Medulla oblongata (tissue), 1 donor: ENCODE data around the gene TUT7.
A peak's percentile ranks its signal among the peaks of the same experiment; 100 is the strongest.
"Not testable (repeated sequence)": the region's sequence is repeated elsewhere in the genome, so short reads cannot be mapped to it uniquely, and the experiment has no call there.

Experiments
- DNase-seq: peaks from one replicate; pipeline ENCODE4 v3.0.0-alpha.2; 2015; ENCODE audit errors: extremely low spot score

The TUT7 gene

DNA sequence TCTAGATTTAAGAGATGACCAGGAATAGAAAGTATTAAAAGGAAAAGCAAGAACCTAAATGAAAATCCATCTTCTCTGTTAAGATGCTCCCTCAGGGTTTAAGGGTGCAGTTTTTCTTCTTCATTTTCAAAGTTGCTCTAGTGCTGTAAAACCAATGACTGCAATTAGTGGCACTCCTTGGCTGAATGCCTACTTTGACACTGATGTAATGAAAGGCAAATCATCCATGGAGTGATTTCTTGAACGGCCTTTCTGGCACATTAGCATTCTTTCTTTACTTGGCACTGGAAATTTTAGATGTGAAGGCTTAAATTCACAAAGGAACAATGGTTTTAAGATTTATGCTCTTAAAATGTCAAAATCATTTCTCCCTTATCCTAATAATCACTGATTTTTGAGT, 52.5 kb downstream of the TUT7 start:
- no peak for DNase-seq

DNA sequence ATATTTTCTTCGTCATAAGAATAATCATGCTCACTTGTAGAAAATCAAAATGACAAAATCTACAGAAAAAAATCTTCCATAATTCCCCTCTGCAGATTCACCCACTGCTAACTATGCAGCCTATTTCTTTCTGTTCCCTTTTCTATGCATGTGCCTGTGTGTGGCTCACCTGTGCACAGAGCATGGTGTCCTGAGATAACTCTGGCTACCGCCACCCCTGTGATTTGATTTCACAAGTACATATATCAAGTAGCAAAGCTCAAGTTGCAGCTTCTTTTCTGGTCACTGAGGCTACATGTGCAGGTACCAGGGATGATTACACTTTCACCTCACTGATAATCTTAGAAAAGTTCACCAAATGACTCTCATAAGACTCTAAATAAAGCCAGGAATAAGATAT, 53.5 kb downstream of the TUT7 start:
- DNase-seq, result no peak

DNA sequence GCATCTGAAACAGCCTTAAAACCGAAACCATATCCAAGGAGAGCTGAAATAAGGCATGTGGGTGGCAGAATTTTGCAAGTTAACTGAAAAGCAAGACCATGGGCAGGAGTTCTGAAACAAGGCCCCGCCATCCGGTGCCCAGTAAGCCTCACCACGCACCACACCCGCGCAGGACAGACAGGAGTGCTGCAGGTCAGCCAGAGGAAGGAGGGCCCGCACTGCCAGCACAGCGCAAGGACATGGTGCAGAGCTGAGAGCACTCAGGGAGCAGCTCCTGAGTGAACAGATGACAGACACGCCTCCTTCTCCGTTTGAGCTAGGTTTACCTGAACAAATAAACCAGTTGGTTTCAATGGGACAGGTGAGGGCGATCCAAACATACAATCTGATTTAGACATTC, 55.3 kb downstream of the TUT7 start:
- DNase-seq, result no peak

DNA sequence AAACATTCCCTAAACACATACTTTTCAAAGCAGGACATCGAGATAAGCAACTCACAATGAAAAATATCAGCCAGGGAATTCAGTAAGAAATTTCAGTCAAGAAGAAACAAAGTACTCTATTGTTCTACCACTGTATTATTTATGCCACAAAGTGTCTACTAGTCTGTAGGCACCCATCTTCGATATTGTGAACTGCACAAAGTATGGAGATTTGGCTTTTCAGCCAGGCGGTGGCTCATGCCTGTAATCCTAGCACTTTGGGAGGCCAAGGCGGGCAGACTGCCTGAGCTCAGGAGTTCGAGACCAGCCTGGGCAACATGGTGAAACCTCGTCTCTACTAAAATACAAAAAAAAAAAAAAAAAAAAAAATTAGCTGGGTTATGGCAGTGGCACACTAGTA, 63.9 kb downstream of the TUT7 start:
- DNase-seq, result not testable (repeated sequence)

DNA sequence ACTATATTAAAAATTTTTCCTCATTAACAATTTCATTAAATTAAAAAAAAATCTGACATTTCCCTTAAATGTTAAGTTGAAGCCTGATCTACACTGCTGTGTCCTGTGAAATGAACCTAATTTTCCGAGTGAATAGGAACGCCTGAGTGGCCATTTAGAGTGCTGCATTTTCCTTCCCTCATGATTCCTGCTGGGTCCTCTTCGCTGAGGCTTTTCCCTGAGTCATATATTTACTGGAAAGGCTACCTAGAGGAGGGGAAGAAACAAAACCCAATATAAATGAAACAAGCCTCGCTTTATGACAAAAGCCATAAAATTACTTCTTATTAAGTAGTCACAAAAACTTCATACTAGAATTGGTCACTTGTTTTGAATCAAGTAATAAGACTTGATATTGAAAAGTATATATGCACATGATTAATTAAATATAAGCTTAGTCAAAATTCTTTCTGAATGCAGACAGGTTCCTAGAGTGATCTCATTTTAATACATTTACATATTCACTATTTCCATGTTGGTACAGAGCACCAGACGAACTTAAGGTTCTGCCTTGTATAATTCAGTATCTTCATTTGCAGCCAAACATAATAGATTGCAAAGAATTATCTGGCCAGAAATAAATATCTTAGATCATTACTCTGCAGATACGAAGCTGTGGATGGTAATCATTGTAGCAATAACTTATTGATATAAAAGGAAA, 65.6 kb downstream of the TUT7 start:
- no peak for DNase-seq

DNA sequence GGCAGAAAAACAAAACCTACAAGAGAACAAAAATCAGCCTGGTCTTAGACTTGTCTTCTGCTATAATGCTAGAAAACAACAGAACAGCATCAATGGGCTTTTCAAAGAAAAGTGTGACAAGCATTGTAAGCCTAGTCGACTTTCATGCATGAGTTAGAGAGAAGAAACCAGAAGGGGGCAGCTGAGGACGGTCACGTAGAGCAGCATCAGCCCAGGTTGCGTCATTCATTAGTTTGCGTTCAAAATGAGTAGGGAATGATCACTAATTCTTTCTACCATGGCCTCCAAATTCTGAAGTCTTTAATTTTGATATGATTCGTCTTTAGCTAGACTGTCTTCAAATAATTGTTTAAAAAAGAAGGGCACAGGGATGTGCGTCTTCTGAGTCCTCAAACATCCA, 67.2 kb downstream of the TUT7 start:
- no peak for DNase-seq

DNA sequence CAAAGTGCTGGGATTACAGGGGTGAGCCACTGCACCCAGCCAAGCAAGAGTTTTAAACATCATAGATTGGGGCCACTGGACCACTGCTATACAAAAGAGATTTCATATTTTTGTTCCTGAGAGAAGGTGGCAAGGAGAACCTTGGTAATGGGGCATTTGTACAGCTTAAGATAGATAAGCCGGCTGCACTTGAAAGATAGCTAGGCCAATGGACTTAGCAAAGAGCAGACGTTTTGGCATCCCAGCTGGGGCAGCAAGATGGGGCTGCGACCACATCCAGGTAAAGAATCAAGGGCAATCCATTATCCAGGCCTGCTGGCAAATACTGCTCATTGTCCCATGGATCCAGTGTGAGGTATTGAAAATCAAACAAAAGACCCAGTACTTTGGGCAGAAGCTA, 67.9 kb downstream of the TUT7 start:
- DNase-seq, result no peak

DNA sequence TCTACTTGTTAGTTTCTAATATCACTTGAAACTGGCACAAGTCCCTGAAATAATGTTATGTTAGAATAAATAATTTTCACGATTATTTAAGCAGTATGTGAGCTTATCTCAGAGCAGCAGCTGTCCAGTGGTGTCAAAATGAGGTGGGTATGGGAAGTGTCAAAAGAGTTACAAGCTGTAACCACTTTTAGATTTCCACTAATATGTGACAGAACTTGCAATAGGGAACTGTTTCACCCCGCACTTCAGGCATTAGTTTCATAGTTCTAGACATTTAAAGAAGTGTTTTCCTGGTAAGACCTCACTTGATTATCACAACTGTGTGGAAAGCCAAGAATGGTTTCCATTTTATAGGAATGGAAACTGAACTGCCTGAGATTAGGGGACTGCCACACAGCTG, 68.9 kb downstream of the TUT7 start:
- DNase-seq, result no peak

DNA sequence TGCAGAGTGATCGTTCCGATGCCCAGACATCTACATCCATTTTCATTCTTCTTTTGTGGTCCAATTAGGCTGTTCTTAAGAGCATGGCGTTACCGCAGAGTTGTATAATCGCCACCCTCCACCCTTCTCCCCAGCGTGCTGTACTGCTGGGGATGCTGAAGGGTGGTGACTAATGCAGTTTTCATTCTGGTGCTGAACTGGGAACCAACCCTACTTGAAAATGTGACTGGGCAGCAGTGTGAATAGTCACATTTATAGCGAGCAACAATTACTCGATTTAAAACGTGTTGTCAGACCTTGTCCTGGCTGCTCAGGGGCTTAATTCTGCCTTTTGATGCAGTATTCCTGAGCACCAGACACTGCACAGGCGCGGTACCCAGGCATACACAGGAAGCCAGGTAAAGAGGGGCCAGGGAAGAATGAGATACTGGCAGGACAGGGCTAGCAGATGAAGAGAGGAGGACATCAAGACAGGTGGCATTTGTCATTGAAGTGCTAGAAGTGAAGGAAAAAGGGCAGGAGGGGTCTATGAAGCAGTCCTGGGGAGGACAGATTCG, 71.2 kb downstream of the TUT7 start:
- DNase-seq, result no peak

DNA sequence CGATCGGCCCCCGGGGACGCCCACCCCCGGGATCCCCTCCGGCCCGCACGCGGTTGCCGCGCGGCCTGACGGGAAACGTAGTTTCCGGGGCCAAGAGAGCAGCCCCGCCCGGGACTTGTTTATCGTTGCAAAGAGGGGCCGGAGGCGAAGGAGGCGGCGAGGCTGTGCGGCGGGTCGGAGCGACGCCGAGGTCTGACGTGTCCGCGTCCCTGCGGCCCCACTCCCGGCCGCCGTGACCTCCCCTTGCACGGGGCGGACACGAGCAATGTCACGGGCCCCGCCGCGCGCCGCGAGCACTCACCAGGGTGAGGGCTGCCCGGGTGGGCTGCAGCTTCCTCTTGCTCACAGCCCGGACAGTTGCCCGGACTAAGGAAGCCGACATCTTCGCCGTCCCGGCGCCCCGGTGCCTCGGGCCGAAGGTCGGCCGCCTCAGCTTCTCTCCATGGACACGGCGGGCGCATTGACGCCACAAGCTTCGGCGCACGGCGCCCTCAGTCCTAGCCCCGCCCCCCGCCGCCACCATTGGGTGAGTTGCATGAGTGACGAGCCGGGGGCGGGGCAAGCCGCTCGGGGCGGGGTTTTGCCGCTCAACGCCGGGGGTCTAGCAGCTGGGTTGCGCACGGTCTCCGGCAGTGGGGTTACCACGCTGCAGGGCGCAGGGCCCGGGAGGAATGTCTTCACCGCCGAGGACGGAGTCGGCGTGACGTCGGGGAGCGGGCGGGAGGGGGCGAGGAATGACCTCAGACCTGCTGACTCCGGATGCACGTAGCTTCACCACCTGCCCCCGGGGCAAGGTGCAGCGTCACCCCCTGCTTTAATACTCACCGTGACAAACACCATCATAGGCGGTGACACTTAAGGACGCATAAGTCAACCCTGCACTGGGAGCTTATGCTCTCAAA, 71.9 kb downstream of the TUT7 start, which contains the start of gene ISCA1:
Gene ISCA1, minus strand, starts transcription at position 462 of the 902 bp plus-strand sequence. Its CDS starts 80 bp downstream, at position 382.
- peak; percentile 97 for DNase-seq

DNA sequence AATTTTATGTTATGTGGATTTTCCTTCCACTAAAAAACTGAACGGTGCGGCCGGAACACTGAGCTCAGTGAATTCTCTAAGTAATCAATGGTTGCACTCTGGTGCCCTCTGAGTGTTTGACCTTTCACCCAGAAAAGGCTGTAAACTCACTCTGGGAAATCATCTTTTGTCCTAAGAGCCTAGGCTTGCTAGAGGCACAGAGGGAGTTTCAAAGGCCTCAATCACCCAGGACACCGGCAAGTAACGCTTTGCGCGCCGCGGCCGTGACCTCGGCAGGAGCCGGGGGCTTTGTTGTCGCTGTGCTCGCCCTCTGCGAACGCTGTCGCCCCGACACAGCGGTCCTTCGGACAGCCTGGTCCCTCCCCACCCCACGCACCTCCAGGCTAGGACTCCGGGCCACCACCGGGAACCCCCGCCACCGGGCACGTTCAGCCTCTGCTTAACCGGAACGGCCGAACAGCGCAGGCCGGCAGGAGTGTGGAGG, 72.6 kb downstream of the TUT7 start:
- DNase-seq, result peak; percentile 53

DNA sequence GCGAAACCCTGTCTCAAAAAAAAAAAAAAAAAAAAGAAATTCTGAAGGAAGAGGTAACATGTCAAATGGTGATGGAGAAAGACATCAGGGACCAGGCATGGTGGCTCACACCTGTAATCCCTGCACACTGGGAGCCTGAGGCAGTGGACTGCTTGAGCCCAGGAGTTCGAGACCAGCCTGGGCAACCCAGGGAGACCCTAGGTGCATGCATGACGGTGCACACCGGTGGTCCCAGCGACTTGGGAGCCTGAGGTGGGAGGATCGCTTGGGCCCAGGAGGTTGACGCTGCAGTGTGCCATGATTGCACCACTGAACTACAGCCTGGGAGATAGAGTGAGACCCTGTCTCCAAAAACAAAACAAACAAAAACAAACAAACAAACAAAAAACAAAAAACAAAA, 73.6 kb downstream of the TUT7 start:
- no peak for DNase-seq

DNA sequence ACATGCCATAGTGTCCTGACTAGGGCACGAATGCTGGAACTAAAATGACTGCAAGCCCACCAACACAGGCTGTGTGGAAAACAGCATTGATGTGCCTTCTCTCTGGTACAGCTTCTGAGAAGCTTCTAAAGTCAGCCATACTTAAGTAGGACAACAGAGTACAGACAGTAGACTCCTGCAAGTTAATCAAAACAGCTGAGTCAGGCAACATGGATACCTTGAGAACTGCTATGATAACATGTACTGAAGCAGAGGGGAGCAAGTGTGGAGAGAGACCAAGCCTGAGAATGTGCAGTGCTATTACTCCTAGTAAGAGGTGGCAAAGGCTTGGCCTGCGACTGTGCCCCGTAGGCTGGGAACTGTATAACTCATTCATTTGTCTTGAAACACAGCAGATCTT, 74.4 kb downstream of the TUT7 start:
- no peak for DNase-seq

DNA sequence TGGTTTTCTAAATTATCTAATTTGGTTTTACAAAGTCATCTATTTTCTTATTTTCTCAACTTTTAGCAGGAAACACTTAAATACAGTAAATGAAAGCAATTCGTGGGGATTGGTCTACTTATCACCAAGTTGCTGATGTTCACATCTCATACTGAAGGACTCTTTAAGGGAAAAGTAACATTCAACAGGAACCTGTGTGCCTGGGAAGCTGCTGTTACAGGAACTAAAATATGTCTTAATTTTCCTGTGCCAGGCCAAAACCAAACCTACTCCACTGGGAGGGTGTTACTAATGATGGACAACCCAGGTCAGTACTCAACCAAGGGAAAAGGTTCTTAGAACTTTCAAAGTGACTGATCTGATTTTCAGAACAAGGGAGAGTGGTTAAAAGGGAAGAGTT, 77.1 kb downstream of the TUT7 start:
- DNase-seq, result no peak

DNA sequence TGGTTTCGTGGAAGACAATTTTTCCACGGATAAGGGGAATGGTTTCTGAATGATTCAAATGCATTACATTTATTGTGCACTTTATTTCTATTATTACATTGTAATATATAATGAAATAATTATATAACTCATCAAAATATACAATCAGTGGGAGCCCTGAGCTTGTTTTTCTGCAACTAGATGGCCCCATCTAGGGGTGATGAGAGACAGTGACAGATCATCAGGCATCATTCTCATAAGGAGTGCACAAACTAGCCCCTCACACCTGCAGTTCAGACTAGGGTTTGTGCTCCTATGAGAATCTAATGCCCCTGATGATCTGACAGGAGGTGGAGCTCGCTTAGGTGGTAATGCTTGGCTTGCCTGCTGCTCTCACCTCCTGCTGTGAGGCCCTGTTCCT, 78.2 kb downstream of the TUT7 start:
- no peak for DNase-seq

DNA sequence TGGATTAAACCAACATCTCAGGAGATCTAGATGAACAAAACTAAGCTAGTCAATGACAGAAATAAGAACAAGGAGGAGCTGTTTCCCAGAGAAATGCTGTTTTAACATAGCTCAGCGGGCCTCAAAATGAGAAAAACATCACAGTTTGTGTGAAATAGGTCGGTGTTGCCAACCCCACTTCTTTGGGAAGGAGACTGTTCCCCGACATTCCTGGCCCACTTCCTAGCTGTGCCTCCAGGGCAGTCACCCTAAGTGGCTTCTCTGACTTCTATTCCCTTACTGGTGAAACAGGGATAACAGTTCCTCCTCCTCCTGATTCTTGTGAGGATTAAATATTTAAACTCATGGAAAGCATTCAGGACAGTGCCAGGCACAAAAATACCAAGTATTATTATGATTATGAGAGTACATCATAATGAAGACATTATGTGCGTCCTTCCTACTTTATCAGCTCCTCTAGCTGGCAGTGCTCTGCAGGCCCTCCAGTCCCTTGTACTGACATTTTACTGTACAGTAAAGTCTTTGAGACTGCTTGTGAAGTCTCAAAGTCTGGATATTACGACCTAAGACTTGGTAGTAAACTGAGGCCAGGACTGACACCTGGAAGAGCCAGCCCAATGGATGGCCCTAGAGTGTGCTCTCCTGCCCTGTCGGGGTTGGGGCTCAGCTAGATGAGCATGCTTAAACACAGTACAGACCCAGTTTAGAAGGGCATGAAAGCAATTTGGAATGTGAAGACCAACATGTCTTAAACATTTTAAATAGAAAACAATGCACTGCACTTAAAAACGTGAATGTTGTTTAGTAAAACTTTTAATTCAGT, 79.2 kb downstream of the TUT7 start:
- DNase-seq, result no peak

DNA sequence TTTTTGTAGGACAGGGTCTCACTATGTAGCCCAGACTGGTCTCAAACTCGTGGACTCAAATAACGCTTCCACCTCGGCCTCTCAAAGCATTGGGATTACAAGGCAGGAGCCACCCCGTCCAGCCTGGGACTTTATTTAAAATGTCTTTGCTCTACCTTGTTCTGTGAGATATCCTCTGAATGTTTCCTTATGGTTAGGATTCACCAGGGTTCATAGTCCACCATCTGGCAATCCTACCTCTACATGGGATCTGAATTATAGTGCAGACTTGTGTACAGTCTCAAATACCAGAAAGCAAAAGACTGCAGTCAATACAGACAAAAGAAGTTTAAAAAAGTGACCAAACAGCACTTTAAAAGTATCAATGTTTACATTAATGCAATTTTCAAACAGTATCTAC, 82.0 kb downstream of the TUT7 start:
- DNase-seq, result no peak

DNA sequence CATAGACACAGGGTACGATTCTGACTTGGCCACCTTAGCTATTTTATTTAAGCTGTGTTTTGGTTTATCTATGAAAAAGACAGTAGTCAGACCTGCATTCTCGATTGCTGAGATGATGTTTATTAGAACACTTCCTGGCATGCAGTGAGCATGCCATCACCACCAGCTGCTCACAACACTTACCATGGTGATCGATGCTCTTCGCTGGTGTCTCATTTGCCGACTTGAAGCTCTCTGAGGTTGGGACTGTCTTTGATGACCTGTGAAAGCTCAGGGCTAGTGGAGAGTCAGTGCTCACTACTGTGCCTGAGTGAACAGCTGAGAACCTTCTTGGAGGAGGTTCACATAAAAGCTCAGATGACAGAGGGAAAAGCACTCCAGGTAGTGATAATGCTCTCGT, 90.3 kb downstream of the TUT7 start:
- DNase-seq, result no peak

DNA sequence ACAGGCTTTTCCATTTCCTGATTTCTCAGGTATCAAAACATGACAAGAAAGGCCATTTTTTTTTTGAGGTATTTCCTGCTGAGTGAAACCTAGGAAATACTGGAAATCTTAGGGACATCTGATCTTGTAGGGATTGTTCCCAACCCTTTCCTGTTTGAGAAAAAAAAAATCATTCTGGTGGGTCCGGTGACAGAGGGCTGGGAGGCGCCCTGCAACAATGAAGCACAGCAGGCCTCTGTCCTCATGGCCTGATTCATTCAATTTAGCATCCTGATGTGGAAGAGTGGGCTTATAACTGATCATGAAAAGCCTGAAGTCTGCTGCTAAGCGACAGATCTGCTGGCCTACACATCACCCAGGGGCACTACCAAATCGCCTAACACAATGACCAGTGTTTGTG, 91.7 kb downstream of the TUT7 start:
- no peak for DNase-seq

DNA sequence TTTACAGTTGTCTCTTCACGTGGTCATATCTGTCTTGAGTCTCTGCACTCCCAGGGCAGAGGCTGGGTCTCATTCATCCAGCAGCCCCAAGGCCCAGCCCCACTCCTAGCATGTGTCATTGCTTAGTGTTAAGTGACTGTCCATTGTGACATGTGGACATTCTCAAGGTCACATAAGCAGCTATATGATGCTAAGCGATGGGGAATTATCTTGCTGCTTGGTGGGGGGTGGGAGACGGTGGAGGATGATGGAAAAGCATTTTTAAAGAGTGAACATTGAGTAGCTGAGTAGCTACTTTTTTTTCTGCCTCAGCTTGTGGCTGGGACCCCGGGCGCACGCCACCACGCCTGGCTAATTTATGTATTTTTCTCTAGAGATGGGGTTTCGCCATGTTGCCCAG, 94.7 kb downstream of the TUT7 start, which contains the start of gene C9orf153:
Gene C9orf153, minus strand, starts transcription at position 101 of the 400 bp plus-strand sequence. CDS start 30,054 bp downstream, outside the sequence.
- DNase-seq, result no peak

DNA sequence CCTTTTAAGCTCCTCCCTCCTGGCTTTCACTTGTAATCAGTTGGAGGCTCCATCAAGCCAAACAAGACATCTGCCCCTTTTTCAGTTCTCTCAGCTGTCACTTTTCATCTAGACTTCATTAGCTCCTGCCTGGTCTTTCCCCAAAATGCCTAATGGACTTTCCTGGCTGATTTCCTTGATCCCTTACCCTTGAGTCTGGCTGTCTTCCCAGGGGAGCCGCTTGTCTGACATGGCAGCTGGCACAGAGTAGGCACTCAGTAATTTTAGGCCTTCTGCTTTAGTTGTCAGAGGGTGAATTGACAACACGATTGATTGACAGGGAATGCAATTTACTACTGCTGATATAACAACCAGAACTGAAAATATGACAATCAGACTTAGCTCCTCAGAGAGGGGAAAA, 96.8 kb downstream of the TUT7 start:
- no peak for DNase-seq

DNA sequence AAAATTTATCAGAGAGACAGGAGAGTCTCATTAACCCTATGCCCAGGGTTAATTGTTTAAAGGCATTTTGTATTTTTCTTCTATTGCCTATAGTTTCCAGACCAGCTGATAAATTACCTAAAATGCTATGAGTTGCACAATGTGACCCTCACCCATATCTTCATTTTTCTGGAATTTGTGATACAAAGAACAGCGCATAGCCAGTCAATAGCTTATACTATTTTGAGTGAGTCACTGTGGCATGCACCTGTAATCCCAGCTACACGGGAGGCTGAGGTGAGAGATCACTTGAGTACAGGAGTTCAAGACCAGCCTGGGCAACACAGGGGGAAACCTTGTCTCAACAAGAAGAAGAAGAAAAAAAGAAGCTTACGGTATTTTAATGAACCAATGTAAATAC, 97.6 kb downstream of the TUT7 start:
- no peak for DNase-seq
